ENCODE data around the gene METTL25B.
"Not testable (repeated sequence)": the region's sequence is repeated elsewhere in the genome, so short reads cannot be mapped to it uniquely, and the experiment has no call there.

Gene METTL25B

DNA sequence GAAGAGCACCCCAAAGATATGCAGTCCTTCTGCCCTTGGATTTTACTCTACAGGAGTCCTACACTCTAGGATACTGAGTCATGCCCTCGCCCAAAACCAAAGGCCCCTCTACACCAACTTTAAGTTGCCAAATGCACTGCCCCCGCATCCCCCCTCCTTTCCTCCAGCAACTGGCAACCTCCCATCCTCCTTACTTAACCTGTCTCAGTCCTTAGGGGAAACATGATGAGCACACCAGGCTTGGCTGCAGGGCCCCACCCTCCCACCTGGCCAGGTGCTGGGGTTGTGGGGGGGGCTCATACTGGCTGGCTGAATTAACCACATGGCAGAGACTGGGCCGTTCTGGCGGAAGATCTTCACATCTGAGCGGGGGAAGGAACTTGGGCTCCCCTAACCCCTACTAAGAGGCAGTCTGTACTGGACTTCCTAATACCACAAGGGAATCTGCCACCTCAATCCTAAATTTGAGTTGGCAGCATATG, 22.0 kb downstream of the METTL25B start:
- DNase-seq: peak; percentile 59

DNA sequence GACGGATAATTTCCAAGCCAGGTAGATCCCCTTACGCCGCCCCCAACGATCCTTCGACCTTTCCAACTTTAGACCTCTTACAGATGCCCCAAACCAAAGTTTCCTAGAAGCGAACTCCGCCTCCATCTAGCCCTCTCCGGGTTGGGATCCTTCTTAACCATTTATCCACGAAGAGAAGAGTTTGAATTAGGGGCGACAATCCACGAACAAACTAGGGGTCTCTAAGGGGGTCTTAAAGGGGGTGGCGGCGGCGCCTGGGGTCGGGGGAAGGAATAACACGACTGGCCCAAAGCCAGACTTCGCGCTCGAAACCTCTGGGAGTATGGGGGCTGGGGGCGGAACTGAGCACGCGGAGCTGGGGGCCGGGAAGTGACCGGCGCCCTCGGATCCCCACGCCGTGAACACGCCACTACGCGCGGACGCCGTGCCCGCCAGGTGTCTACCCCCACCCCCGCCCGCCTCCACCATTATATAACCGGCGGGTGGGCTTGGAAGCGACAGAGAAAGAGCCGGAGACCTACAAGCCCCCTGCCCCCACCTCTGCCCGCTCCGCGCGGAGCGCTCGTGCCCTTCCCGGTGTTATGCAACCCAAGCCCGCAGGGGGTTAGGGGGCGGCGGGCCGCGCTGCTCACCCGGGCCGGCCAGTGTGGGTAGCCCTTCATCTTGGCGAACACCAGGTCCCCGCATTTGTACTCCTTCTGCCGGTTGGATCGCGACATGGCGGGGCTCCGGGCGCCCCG, 22.6 kb downstream of the METTL25B start:
- no peak for DNase-seq

DNA sequence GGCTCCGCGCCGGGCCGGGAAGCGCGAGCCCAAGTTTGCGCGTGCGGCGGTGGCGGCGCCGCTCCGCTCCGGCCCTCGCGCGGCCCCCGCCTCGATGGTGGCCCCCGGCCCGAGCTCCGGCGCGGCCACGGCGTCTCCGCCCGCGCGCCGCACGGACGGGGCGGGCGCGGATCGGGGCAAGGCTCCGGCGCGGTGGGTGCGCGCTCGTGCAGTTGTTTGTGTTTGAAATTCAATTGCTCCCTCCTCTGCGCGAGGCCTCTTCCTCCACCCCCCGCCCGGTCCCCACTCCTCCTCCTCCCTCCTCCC, 23.1 kb downstream of the METTL25B start, which contains the start of gene HDGF:
HDGF (minus strand) TSS at position 225 of the 306 bp plus-strand sequence. CDS start 246 bp downstream, outside the sequence.
- DNase-seq: no peak

DNA sequence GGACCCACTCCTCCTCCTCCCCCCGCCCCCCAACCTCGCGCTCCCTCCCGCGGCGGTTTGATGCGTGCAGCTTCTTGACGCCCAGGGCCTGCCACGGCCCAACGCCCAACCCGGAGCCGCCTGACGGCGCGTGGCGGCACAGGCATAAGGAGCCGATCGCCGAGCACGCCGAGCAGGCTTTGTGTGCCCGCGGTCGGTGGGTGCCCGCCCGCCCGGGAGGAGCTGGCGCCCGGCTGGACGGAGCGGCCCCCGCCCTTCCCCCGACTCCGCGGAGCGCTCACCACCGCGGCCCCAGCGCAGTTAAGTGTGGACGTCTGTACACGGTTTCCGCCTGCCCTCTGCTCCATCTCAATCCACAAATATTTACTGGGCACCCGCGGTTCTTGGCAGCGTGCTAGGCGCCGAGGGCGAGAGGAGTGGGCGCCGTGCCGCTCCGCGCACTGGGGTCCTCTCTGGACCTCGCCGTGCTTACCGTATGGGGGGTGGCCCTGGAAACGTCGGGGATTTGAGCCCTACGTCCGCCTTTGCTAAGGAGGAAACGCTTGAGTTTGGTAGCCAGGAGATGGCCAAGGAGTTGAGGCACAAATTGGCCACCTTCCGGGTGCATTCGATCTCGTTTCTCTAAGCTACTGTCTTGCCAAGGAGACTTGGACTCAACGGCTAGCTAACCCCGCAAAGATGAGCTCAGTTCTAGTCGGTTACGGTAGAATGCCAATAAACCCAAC, 23.6 kb downstream of the METTL25B start:
- DNase-seq: peak; percentile 97

DNA sequence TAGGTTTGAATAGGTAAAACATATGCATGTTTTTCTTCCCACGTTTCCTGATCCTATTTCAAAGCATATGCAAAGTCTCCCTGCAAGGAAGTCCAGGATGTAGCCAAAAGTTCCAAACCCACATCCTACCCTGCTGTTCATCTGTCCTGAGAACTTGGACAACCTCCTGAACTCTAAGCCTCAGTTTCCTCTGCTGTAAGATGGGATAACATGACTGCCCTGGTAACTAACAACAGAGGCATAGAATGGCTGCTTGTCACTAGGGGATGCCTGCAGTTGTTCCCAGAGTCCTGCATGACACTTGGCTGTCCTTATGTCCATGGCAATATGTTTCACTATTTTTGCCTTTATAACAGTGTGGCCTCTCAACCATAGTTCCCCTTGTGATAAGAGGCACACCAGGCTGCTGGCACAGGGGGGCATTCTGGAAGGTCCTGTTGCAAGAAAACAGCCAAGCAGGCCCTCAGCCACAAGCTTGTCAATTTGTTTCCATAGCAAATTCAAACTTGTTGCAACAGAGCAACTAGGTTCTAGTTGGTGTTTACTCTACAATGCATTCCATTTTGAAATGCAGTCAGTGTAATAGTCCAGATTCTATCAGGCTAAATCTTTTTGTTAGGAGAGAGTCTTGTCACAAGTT, 24.7 kb downstream of the METTL25B start:
- peak; percentile 57 for DNase-seq

DNA sequence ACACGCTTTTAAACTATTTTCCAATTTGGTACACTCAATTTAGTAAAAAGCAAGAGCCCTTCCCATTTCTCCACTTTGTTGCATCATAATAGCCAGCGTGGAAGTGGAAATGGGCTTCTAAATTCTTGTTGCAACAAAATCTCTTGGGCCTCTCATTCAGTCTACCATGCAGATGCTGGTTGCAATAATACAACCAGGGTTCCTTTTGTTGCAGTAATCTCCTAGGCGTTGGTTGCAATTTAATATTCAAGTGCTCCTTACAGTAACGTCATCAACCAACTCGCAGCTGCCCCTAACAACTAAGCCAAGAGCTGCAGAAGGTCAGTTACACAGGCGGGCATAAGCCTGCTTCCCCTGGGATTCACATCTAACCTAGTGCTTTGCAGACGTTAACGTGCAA, 25.9 kb downstream of the METTL25B start:
- peak; percentile 56 for DNase-seq

DNA sequence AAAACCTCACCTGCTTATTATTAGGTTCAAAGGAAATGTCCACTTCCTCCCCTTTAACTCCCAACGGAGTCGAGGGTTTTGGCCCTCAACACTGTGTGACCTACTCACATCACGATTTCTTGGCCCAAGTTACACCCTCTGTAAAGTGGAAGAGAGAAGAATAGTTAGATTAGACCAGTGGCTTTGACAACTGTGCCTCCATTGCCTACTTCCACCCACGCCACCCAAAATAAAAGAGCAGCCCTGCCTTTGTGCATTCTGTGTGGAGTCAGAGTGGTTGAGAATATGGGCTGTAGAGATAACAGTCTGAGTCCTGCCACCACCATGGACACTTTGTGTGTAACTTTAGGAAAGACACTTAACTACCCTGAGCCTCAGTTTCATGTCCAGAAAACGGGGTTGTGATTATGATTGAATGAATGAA, 27.3 kb downstream of the METTL25B start:
- DNase-seq: no peak

DNA sequence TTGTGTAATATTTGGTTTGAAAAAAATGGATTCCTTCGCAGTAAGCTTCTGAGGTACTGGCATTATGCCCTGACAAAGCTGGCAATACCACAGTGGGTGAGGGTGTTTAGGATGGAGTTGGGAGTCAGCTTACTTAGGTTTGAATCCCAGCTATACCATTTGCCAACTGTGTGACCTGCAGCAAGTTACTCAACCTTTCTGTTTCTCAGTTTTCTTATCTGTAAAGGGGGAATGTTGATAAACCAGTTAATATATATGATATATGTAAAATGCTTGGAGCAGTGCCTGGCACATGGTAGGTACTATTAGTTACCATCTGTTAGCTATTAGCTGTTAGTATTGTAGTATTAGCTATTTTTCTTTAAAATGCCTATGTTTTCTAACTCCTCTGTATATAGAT, 28.1 kb downstream of the METTL25B start:
- DNase-seq: no peak

DNA sequence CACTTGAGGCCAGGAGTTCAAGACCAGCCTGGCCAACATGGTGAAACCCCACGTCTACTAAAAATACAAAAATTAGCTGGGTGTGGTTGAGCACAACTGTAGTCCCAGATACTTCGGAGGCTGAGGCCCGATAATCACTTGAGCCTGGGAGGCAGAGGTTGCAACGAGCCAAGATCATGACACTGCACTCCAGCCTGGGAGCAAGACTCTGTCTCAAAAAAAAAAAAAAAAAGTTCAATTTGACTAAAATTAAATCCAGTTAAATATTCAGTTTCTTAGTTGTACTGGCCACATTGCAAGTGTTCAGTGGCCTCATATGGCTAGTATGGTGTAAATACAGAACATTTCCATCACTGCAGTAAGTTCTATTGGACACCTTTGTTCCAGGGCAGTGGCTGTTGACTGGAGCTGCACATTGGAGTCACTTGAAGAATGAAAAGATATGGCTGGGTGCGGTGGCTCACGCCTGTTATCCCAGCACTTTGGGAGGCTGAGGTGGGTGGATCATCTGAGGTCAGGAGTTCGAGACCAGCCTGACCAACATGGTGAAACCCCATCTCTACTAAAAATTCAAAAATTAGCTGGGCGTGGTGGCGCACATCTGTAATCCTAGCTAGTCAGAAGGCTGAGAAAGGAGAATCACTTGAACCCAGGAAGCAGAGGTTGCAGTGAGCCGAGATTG, 29.4 kb downstream of the METTL25B start:
- not testable (repeated sequence) for DNase-seq

DNA sequence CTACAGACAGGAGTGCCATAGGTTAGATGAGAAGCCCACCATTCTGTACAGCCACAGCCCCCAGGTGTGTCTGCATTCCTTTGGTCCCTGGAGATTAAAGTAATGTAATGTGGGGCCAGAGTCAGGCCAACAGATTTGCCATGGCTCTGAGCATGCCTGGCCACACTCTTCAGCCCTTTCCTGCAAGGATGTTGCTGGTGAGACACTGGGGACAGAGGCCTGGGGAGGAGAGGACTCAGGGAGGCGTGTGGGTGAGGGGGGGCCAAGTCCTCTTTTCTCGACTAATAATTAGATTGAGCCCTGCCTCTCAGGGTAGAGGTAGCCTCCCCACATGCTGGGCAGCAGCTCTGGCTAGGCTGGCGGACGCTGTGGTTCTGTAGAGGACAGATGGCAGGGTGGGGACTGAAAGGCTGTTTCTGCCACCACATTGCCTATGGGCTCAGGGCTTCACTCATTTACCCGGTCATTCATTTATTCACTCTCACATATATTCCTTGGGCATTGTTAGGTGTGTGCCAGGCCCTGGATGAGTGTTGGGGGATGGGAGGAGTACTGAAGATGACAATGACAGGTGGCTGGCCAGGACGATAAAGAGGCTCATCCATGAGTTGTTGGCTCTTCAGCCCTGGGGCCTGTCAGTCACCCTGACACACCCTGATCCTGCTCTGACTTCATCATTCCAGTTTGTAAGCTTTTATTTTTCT, 32.0 kb downstream of the METTL25B start:
- DNase-seq: no peak

DNA sequence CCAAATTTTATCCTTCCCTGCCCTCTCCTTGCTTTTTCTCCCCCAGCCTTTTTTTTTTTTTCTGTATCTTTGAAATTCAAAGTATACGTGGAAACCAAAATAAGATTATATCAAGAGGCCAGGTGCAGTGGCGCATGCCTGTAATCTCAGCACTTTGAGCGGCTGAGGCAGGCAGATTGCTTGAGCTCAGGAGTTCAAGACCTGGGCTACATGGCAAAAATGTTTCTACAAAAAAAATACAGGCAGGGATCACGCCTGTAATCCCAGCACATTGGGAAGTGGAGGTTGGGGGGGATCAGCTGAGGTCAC, 32.5 kb downstream of the METTL25B start:
- DNase-seq: no peak

DNA sequence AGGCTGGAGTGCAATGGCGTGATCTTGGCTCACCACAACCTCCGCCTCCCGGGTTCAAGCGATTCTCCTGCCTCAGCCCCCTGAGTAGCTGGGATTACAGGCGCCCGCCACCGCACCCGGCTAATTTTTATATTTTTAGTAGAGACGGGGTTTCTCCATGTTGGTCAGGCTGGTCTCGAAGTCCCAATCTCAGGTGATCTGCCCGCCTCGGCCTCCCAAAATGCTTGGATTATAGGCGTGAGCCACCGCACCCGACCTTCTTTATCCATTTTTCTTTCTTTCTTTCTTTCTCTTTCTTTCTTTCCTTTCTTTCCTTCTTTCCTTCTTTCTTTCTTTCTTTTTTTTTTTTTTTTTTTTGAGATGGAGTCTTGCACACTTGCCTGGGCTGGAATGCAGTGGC, 36.9 kb downstream of the METTL25B start:
- not testable (repeated sequence) for DNase-seq

DNA sequence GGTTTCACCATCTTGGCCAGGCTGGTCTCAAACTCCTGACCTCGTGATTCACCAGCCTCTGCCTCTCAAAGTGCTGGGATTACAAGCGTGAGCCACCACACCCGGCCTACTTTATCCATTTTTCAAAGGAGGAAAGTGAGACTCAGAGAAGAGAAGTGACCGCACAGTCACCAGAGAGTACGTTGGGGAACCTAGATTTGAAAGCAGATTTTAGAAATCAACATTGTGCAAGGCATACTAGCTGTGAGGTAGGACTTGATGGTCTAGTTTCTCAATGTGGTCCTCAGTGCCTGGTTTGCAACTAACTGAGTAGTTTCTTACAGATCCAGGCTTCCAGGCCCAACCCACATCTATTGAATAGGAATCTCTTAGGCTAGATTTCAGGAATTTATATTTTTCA, 37.4 kb downstream of the METTL25B start:
- no peak for DNase-seq

DNA sequence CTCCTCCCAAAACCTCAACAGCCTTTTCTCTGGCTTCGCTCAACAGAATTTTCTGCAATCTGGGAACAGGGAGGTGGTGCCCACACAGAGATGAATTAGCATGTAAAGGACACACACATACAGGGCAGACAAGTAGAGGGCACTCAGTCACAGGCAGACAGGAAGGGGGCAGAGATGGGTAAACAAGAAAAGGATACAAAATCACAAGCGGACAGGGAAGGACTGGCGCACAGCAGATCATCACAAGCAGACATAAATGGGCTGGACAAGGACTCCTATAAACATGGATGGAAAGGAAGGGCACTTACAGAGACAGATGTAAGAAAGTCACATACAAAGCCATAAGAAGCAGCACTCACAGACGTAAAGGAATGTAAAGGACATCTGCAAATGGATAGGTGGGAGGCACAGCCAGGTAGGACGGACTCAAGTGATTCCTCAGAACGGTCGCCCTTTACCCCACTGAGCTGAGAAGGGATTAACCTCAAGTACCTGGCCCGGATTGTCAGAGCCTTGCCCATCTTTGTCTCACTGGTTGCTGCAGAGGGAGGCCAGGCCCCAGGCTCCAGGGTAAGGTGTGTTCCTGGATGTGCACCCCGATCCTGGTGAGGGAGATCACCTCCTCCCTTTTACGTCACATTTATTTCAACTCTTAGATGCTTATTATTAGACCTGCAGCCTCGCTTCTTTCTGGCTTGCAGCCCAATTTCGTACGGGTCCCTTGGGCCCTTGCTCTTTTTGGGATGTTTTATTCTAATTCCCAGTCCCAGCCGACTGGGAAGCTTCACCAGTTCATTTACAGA, 38.2 kb downstream of the METTL25B start:
- no peak for DNase-seq

DNA sequence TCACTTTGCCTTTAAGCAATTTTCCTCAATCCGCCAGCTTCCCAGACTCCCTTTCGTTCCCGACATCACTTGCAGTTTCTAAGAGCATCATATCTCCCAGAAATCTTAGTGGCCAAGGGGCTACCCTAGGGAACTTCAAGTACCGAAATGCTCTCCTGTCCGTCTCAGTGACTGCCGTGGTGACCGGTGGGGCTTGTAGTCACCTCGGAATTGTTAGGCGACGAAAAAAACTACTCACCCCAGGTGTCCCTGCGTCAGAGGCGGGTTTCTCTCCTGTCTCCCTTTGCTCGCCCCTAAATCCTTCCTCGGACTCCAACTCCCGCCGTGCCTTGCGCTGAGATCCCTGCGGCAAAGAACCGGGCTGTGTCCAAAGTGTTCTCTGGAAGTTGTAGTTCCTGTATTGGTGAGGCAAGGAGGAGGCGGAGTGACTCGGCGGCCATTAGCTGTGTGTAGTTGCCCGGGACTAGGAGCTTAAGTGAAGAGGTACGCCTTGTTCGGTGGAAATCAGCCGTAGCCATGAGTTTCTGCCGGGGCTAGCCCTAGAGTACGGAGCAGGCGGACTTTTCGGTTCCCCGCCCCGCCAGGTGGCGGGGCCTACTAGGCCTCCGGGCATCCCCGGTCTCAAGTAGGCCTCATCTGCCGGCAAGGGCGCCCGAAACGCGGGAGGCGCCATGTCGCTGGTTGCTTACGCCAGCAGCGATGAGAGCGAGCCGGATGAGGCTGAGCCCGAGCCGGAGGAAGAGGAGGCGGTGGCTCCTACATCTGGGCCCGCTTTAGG, 39.0 kb downstream of the METTL25B start, which contains the start of gene PRCC:
PRCC (plus strand) TSS at position 435 of the 778 bp plus-strand sequence; CDS start at position 672, 237 bp downstream.
- DNase-seq: peak; percentile 100

DNA sequence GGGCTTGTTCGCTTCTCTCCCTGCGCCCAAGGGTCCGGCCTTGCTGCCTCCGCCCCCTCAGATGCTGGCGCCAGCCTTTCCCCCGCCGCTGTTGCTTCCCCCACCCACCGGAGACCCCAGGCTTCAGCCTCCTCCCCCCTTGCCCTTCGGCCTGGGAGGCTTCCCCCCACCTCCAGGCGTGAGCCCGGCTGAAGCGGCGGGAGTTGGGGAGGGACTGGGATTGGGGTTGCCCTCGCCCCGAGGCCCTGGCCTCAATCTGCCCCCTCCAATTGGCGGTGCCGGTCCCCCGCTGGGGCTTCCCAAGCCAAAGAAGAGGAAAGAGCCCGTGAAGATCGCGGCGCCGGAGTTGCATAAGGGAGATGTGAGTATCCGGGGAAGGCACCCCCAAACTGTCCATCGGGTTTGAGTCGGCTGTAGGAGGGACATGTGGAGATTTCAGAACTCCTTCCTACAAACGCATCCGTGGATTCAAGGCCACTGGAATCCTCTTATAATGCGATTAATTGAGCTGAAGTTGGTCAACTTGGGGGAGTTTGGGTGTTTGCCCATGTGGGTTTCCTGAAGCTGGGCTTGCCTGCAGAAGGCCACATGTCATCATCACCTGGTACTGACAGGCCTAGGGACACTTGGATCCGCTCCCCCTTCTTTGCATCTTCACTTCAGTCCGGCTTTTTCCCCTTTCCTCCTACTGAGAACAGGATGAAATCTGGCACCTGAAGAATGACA, 39.8 kb downstream of the METTL25B start:
- DNase-seq: no peak

DNA sequence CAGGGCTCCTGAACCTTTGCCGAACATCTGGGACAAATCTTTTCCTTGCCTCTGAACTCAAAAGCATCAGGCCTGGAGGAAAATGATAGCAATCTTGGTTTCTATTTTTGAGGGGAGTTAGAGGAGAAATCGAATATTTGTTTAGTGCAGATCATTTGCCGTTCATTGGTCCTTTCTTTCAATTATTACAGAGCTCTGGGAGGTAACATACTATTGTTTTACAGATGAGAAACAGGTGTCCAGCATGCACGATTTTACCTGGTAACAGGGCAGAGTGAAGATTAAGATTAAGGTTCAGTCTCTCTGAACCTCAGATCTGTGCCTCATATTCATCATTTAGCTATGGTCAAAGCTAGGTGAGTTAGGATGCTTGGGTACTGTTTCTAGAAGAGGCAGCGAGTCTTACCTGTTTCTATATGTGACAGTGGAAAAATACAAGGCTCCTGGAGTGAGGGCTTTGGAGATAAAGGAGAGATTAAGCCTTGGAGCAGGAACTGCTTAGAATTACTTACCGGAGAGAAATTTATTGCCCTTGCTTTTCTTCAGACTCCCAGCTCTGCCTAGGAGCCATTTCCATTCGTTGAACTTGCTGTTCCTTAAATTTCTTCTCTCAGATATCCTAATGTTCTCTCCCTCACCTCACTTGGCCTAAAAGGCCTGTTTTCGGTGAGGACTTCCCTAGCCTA, 40.5 kb downstream of the METTL25B start:
- DNase-seq: no peak

DNA sequence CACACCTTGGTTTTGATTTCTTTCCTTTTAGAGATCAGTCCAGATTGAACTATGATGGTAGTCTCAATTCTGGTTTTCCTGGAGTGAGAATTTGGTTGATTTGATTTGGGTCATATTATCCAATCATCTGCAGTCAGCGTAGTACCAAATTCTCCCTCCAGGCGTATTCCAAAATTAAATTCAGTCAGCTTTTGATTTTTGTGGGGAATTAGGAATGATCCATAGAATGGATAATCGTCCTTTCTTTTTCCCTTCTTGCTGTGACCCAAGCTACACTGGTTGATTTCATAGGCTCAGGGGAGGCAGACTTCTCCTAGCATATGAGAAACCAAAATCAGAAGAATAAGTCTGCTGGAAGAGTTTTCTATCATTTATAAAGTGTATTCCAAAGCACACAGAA, 44.0 kb downstream of the METTL25B start:
- DNase-seq: no peak

DNA sequence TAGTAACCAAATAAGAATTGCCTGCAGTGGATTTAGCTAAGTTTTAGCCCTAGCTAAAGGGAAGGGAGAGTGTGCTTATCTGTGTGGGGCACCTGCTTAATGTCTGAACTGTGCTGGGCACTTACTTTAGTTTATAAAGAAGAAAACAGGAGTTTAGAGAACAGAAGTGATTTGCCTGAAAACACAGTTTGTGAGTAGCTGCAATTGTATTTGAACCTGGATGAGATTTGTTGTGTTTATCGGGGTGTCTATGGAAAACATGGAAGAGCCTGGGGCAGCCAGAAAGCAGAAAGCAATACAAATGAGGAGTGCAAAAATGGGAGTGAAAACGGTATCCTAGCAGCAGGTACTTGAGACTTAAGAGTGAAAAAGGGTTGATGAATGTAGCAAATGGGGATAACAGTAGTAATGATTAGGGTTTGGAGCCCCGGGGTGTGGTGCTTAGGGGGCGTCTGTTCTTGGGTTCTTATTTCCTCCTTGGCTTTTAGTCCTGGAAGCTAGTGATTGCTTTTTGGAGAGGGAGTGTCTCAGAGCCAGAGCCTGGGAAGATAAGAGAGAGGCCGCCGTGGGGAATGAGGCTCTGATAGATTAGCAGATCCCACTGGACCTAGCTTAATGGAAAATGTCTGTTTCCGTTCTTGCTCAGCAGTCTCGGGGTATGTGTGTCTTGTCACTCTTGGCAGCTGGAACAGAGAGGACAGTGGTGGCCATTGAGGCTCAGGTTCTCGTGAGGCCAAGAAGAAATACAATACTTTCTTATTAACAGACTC, 44.6 kb downstream of the METTL25B start:
- DNase-seq: no peak

All from NCI-H526 treated with DMSO at 0.1 percent for 48 hours (cell line).